SK-N-SH (cell line): ENCODE results near the gene HYCC2. TPM values are rescaled to one million over a fixed set of nuclear protein-coding genes. Genes with fewer than 3 reads are reported as not detected.
"Not testable (repeated sequence)": the region's sequence is repeated elsewhere in the genome, so short reads cannot be mapped to it uniquely, and the experiment has no call there.

ENCODE experiments used
- CTCF ChIA-PET: fragments of 300-600, 350-600 bp; formaldehyde crosslinking; extraction: SDS; loops from one replicate; lab custom pipeline; 2021; lab: Yijun Ruan, JAX
- POLR2A ChIA-PET: fragments of 350-600 bp; sonication (Branson Sonifier 250); formaldehyde crosslinking; extraction: SDS; loops from one replicate; lab custom pipeline; 2020; ENCODE audit warnings: antibody characterized with exemption, inconsistent platforms; lab: Yijun Ruan, JAX
- DNase-seq: peaks from one replicate; pipeline ENCODE4 v3.0.0; 2012
- H2AFZ ChIP-seq: fragments of 200-600 bp; sonication (generic); 2 replicates; pipeline ENCODE4 v1.8.1; 2016; ENCODE audit warnings: antibody characterized with exemption, mild to moderate bottlenecking, low read depth
- H3F3A ChIP-seq: fragments of 200-600 bp; sonication (generic); replicated peaks from 2 replicates; pipeline ENCODE3; 2016; ENCODE audit warnings: antibody characterized with exemption, mild to moderate bottlenecking; ENCODE audit not compliant: insufficient read depth
- H3K27ac ChIP-seq, 2 experiments: fragments of 200-500 bp in 1 of 2; fragments of 200-600 bp in 1 of 2; sonication (Bioruptor generic) in 1 of 2; sonication (generic), shearing (Covaris generic) in 1 of 2; 2 replicates each; pipeline versions ENCODE4 v1.5.1 to v1.6.1; 2014 to 2016; ENCODE audit warnings: low read depth in 2 of 2, inconsistent platforms in 1 of 2, low read length in 1 of 2, mild to moderate bottlenecking in 1 of 2, mixed read lengths in 1 of 2
- H3K27me3 ChIP-seq: fragments of 200-600 bp; sonication (generic), shearing (Covaris generic); 2 replicates; pipeline ENCODE4 v1.6.1; 2016; ENCODE audit warnings: mixed run types; ENCODE audit not compliant: insufficient read depth
- H3K36me3 ChIP-seq, 2 experiments: fragments of 200-500 bp in 1 of 2; fragments of 200-600 bp in 1 of 2; sonication (Bioruptor generic) in 1 of 2; sonication (generic) in 1 of 2; replicated peaks in 1 of 2; 2 replicates each; pipeline versions ENCODE3 to v1.5.1; 2014 to 2016; ENCODE audit warnings: low read length in 1 of 2, mild to moderate bottlenecking in 1 of 2; ENCODE audit not compliant: insufficient read depth in 2 of 2, control insufficient read depth in 1 of 2
- H3K4me1 ChIP-seq, 2 experiments: fragments of 200-500 bp in 1 of 2; fragments of 200-600 bp in 1 of 2; sonication (Bioruptor generic) in 1 of 2; sonication (generic), shearing (Covaris generic) in 1 of 2; 2 replicates each; pipeline versions ENCODE4 v1.5.1 to v1.6.1; 2014 to 2016; ENCODE audit warnings: low read depth in 1 of 2, low read length in 1 of 2, mixed run types in 1 of 2; ENCODE audit not compliant: insufficient read depth in 2 of 2, control insufficient read depth in 1 of 2
- H3K4me2 ChIP-seq: fragments of 200-600 bp; sonication (generic), shearing (Covaris generic); 2 replicates; pipeline ENCODE4 v1.6.1; 2017; ENCODE audit warnings: mixed run types
- H3K4me3 ChIP-seq, 2 experiments: fragments of 200-500 bp in 1 of 2; fragments of 200-600 bp in 1 of 2; sonication (Bioruptor generic) in 1 of 2; sonication (generic), shearing (Covaris generic) in 1 of 2; 2 replicates each; pipeline versions ENCODE4 v1.5.1 to v1.8.1; 2014 to 2016; ENCODE audit warnings: low read depth in 2 of 2, inconsistent platforms in 1 of 2, low read length in 1 of 2, mild to moderate bottlenecking in 1 of 2, mixed read lengths in 1 of 2, moderate library complexity in 1 of 2
- H3K79me2 ChIP-seq: fragments of 200-600 bp; sonication (generic); 2 replicates; pipeline ENCODE4 v1.8.1; 2017; ENCODE audit warnings: mild to moderate bottlenecking; ENCODE audit not compliant: insufficient read depth
- H3K9ac ChIP-seq: fragments of 200-600 bp; sonication (generic); 2 replicates; pipeline ENCODE4 v1.6.1; 2017; ENCODE audit warnings: mixed run types
- H3K9me2 ChIP-seq: fragments of 200-600 bp; sonication (generic); 2 replicates; pipeline ENCODE4 v1.6.1; 2017; ENCODE audit warnings: mixed run types
- H3K9me3 ChIP-seq: fragments of 200-600 bp; sonication (generic); 2 replicates; pipeline ENCODE4 v1.6.1; 2017; ENCODE audit warnings: mixed run types, mild to moderate bottlenecking, moderate library complexity
- H4K20me1 ChIP-seq: fragments of 200-600 bp; sonication (generic); 2 replicates; pipeline ENCODE4 v1.6.1; 2017; ENCODE audit warnings: mild to moderate bottlenecking, mixed run types; ENCODE audit not compliant: insufficient read depth
- CTCF ChIP-seq: fragments of 200-600 bp; sonication (generic); IDR thresholded peaks from 2 replicates; pipeline ENCODE4 v1.6.1; 2017; ENCODE audit warnings: antibody characterized with exemption, mild to moderate bottlenecking, moderate library complexity
- FOXM1 ChIP-seq: IDR thresholded peaks from 2 replicates; pipeline ENCODE4 v1.4.0; 2012; ENCODE audit warnings: low read depth, mild to moderate bottlenecking
- GATA2 ChIP-seq: sonication (generic); formaldehyde crosslinking; IDR thresholded peaks from 2 replicates; pipeline ENCODE4 v1.5.0; 2020; ENCODE audit warnings: mild to moderate bottlenecking, missing genetic modification reagents
- MAX ChIP-seq: IDR thresholded peaks from 2 replicates; pipeline ENCODE4 v1.4.0; 2012; ENCODE audit warnings: low read depth
- MEF2A ChIP-seq: IDR thresholded peaks from 2 replicates; pipeline ENCODE4 v1.4.0; 2012; ENCODE audit warnings: low read depth, borderline replicate concordance
- NFIC ChIP-seq: IDR thresholded peaks from 2 replicates; pipeline ENCODE4 v1.4.0; 2012; ENCODE audit warnings: borderline replicate concordance
- PBX3 ChIP-seq: IDR thresholded peaks from 2 replicates; pipeline ENCODE4; 2012
- POLR2AphosphoS5 ChIP-seq: IDR thresholded peaks from 2 replicates; pipeline ENCODE4 v1.6.1; 2012; ENCODE audit warnings: low read depth, low read length
- RAD21 ChIP-seq: IDR thresholded peaks from 2 replicates; pipeline ENCODE4 v1.6.1; 2012; ENCODE audit warnings: mild to moderate bottlenecking, low read length
- SIN3A ChIP-seq: IDR thresholded peaks from 2 replicates; pipeline ENCODE4 v1.6.1; 2012; ENCODE audit warnings: low read depth, mild to moderate bottlenecking, low read length, moderate library complexity, borderline replicate concordance
- SMC3 ChIP-seq: IDR thresholded peaks from 2 replicates; pipeline ENCODE4 v1.6.1; 2012; ENCODE audit warnings: low read depth, low read length, improper control_type of control experiment
- WGBS: methylation state at CpG from one replicate; pipeline ENCODE4 v1.1.6; 2017; ENCODE audit warnings: low lambda C conversion rate; 5-methylcytosine and 5-hydroxymethylcytosine counted together
- polyA plus RNA-seq, 3 experiments: library from polyadenylated mRNA; depleted of rRNA; stranded (reverse); fragments of >200 nt; gene quantifications; 2 replicates each; pipeline ENCODE4 v1.2.3, GENCODE V29; 2012

The HYCC2 gene
- polyA plus RNA-seq, 1 of the 3 experiments (the other 2 are of a cell fraction), result 1.2 TPM

- Histone ChIP-seq H3K4me2 (peak overlapping the region; percentile 97), H3K36me3 (peaks cover 0 to 2% of the 10 kb centered on the region in 2 experiments), H3K27me3 (no peaks in the 10 kb centered on the region), H3K9me2 (no peaks in the 10 kb centered on the region), H3F3A (peaks cover 9% of the 10 kb centered on the region), H4K20me1 (no peaks in the 10 kb centered on the region), H3K27ac (peak overlapping the region; percentile 40 to 92; a peak in 3 of 4 replicates), H3K4me1 (peaks cover 0 to 19% of the 10 kb centered on the region in 2 experiments; a peak in 3 of 4 replicates), H2AFZ (peak overlapping the region; percentile 72; the same call in 1 of the 2 replicates), H3K4me3 (peak overlapping the region; percentile 52 to 86), H3K9ac (peak overlapping the region; percentile 69), H3K9me3 (no peaks in the 10 kb centered on the region), H3K79me2 (peaks cover 84% of the 10 kb centered on the region)
- 41% methylated on average over 36 of the region's 48 CpGs for WGBS
- TF ChIP-seq GATA2 (CRISPR knock-in tag), result no peak
- TF ChIP-seq PBX3, result peak; percentile 50
- no peak for TF ChIP-seq FOXM1
- peak; percentile 53 for TF ChIP-seq CTCF
- peak; percentile 43; the same call in 1 of the 2 replicates for TF ChIP-seq NFIC
- 0 out of 2 replicates have a peak, but pooled peaks have one; percentile 51 for TF ChIP-seq SIN3A
- TF ChIP-seq MAX, result peak; percentile 71; the same call in 1 of the 2 replicates
- no peak for TF ChIP-seq MEF2A
- TF ChIP-seq SMC3, result peak; percentile 17; the same call in 1 of the 2 replicates
- TF ChIP-seq POLR2AphosphoS5, result no peak
- peak; percentile 30 for TF ChIP-seq RAD21
- ChIA-PET POLR2A (no interaction called here), CTCF (interaction anchor here (0.8 to 2.7 kb wide), 6 partner anchors 8 to 155 kb away, joined by 3 to 16 read pairs (median 4); partner anchors contain the start of gene ORC2)
- DNase-seq, result peak; percentile 49
These were observed 46.9 kb upstream of the HYCC2 start for GRCh38 chr2:201118121-201118960.

GRCh38 chr2:201117735-201118094 lies 46.2 kb upstream of the HYCC2 start:
- Histone ChIP-seq H3K4me2 (peak overlapping the region; percentile 97), H3K27ac (peak overlapping the region in 1 of 2 experiments; percentile 92; a peak in 3 of 4 replicates), H3K79me2 (peaks cover 78% of the 10 kb centered on the region), H3K4me1 (peaks cover 0 to 19% of the 10 kb centered on the region in 2 experiments; a peak in 3 of 4 replicates), H3K4me3 (peak overlapping the region in 1 of 2 experiments; percentile 86; a peak in 2 of 4 replicates)
- H3K36me3 ChIP-seq, H3K27me3 ChIP-seq, H2AFZ ChIP-seq, POLR2A ChIA-PET, DNase-seq, H3K9me2 ChIP-seq, H4K20me1 ChIP-seq, H3K9ac ChIP-seq, H3F3A ChIP-seq, H3K9me3 ChIP-seq: not testable (repeated sequence)
- 66% methylated on average over 13 of the region's 13 CpGs for WGBS
- CTCF ChIA-PET, result interaction anchor here (0.8 to 2.7 kb wide), 5 partner anchors 9 to 60 kb away, joined by 3 to 16 read pairs (median 4); no protein-coding TSS in a partner anchor
